Measurements from ENCODE around the gene KRTAP1-4.
"Not testable (repeated sequence)": the region's sequence is repeated elsewhere in the genome, so short reads cannot be mapped to it uniquely, and the experiment has no call there.

The KRTAP1-4 gene

DNA sequence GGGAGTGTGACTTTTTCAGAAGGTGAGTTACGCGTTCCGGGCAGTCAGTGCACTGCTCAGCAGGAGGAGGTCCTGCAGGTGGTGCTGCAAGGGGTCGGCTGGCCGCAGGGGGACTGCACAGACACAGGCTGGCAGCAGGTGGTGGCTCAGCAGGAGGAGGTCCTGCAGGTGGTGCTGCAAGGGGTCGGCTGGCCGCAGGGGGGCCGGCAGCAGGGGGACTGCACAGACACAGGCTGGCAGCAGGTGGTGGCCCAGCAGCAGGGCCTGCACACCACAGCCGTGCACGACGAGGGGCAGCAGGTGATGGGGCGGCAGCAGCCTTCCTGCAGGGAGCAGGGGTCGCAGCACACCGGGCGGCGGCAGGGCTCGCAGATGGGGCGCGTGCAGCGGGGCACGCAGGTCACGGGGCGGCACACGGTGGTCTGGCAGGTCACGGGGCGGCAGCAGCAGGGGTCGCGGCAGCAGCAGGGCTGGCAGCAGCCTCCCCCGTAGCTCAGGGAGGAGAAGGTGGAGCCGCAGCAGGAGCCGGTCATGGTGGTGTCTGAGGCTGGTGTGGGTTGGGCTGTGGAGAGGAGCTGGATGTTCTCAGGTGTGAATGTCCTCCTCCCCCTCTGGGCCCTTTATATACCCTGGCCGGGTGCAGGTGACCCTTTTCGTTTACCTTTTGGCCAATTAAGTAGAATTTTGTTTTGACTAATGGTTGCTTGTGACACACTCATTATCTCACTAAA lies 16.9 kb upstream of the KRTAP1-4 start, which contains the start of gene KRTAP2-1:
Gene KRTAP2-1 (minus strand): TSS at position 582 of the 731 bp plus-strand sequence. CDS start 49 bp downstream, at position 533.
- not testable (repeated sequence) for DNase-seq

DNA sequence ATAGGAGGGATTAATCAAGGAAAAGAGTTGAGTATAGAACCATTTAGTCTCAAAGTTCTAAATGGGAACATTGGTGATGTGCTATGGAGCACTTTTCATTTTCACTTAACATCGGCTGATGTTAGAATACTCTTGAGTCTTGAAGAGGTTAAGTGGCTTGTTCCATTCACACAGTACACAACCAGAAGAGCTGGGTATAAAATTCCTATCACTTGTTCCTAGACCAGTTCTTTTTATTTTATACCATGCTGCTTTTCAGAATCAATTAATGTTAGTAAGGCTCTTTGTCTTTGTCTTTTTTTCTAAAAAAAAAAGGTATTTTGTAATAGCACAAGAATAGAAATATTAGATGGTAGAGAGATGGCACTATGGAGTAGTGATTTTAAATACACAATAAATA lies 13.0 kb upstream of the KRTAP1-4 start:
- no peak for DNase-seq

DNA sequence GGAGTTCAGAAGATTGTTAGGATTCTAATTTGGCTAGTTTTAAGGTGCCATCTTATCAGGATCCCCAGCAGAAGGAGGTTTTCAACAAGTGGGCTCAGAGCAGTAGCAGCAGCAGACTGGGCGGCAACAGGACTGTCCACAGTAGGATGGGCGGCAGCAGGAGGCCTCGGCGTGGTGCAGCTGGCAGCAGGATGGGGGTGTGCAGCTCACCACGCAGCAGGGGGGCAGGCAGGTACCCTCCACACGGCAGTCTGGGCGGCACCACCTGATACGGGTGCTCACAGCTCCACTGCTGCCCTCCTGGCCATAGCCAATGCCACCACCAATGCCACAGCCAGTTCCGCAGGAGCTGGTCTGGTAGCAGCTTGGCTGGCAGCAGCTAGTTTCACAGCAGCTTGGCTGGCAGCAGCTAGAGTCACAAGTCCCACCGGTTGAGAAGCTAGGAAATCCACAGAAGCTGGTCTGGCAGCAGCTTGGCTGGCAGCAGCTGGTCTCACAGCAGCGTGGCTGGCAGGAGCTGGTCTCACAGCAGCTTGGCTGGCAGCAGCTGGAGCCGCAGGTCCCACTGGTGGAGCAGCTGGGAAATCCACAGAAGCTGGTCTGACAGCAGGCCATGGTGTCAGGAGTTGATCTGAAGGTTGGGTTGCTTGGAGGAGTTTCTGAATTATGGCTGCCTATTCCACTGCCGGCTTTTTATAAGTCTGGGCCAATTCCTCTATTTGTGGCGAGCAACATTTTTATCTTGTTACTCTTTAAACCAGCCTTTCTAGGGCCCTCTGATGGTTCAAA lies 11.0 kb upstream of the KRTAP1-4 start, which contains the start of gene KRTAP1-1:
Gene KRTAP1-1 (minus strand): TSS at position 668 of the 789 bp plus-strand sequence. CDS start 53 bp downstream, at position 615.
- DNase-seq = not testable (repeated sequence)

GRCh38 chr17:41037853-41038350 lies 7.9 kb upstream of the KRTAP1-4 start:
- DNase-seq = no peak

DNA sequence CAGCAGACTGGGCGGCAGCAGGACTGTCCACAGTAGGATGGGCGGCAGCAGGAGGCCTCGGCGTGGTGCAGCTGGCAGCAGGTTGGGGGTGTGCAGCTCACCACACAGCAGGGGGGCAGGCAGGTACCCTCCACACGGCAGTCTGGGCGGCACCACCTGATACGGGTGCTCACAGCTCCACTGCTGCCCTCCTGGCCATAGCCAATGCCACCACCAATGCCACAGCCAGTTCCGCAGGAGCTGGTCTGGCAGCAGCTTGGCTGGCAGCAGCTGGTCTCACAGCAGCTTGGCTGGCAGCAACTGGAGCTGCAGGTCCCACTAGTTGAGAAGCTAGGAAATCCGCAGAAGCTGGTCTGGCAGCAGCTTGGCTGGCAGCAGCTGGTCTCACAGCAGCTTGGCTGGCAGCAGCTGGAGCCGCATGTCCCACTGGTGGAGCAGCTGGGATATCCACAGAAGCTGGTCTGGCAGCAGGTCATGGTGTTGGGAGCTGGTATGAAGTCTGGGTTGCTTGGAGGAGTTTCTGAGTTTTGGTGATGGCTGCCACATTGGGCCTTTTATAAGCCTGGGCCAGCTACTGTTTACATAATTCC lies 4.4 kb upstream of the KRTAP1-4 start, which contains the start of gene KRTAP1-3:
Gene KRTAP1-3 (minus strand): TSS at position 529 of the 590 bp plus-strand sequence. CDS start 53 bp downstream, at position 476.
- DNase-seq = not testable (repeated sequence)

DNA sequence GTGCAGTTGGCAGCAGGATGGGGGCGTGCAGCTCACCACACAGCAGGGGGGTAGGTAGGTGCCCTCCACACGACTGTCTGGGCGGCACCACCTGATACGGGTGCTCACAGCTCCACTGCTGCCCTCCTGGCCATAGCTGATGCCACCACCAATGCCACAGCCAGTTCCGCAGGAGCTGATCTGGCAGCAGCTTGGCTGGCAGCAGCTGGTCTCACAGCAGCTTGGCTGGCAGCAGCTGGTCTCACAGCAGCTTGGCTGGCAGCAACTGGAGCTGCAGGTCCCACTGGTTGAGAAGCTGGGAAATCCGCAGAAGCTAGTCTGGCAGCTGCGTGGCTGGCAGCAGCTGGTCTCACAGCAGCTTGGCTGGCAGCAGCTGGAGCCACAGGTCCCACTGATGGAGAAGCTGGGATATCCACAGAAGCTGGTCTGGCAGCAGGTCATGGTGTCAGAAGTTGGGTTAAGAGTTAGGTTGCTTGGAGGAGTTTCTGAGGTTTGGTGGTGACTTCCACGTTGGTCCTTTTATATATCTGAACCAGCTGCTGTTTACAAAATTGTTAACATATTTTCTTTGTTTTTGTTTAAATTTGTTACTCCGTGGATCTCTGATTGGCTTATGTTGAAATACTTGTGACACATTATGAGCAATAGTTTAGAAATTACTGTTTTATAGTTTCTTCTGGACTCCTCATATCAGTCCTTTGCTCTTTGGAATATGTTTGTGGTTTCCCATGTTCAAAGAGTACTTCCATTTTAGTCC lies 3.1 kb downstream of the KRTAP1-4 start, which contains the start of gene KRTAP1-5:
Gene KRTAP1-5 (minus strand): TSS at position 494 of the 757 bp plus-strand sequence. CDS start 53 bp downstream, at position 441.
- DNase-seq = no peak

DNA sequence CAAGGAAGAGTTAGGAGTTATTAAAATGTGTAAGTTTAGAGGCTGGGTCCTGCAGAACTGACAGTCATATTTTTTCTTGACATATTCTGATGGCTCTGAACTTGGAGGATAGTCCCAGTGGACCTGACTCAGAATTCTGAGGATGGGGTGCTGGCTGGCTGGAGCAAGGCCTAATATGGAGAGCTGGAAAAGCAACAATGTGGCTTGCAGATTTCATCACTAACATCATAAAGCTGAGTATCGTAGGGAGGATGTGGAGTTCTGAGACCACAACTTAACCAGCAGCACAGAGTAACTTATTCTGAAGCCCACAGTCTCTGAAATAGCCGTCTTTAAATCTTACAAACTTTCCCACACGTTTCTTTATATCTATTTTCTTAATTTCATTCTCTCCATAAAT lies 5.3 kb downstream of the KRTAP1-4 start:
- no peak for DNase-seq

- DNase-seq = no peak
Measured at GRCh38 chr17:41020336-41020735, 9.7 kb downstream of the KRTAP1-4 start.

GRCh38 chr17:41019415-41019814 lies 10.6 kb downstream of the KRTAP1-4 start:
- DNase-seq = no peak

GRCh38 chr17:41018541-41018940 lies 11.5 kb downstream of the KRTAP1-4 start:
- DNase-seq = no peak

DNA sequence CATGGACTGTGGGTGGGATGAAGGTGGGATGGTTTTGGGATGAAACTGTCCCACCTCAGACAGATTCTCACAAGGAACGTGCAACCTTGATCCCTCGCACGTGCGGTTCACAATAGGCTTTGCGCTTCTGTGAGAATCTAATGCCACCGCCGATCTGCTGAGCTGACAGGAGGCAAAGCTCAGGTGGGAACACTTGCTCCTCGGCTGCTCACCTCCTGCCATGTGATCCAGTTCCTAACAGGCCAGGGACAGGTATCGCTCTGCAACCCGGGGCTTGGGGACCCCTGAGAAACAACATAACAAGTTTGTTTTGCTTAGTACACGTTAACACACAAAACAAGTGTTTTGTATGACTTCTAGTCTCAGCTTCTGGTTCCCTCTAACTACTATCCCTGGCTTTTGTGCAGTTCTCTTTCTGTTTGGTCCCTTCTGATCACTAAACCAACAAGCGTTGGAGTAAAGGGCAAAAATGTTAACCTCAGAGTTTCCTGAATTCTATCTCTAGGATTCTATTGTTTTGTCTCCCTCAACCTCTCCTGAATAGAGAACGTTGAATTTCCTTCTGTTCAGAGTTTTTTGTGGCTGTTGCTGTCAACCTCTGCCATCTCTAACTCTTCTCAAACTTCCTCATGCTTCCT lies 13.3 kb downstream of the KRTAP1-4 start:
- no peak for DNase-seq

DNA sequence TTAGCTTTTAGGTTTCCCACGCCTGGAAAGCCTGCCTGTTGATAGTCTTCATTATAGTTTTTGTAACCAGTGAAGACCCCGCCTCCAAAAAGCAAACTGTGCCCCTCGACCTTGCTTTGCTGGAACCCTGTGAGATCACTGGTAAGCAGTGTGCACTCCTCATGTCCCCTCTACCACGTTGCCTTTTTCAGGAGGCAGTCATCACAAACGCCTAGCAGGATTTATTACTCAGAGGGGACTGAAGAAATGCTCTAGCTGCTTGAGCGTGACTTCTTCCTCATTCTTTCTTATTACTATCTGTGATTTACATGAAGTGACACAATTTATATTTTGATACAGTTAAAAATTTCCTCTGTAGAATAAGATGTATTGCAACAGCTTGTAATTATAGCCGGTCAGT lies 14.5 kb downstream of the KRTAP1-4 start:
- DNase-seq = no peak

- no peak for DNase-seq
Measured at GRCh38 chr17:41013606-41014005, 16.4 kb downstream of the KRTAP1-4 start.

DNA sequence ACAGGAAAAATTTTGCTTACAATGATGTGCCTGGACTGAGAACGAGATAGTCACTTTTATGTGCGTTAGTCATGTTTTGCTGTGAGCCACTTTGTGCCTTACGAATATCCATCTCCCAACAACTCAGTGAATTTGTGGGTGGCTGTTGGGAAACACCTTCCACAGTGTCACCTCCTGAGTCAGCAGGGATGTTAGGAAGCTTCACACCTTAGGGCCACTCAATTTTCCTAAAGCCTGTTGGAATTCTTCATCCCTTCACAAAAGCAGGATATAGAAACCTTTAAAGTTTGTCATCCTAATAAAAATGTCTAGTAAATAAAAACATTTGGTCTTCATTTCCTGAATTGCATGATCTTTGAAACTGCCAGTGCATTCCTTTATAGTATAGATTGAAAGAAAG lies 16.8 kb downstream of the KRTAP1-4 start:
- no peak for DNase-seq

DNA sequence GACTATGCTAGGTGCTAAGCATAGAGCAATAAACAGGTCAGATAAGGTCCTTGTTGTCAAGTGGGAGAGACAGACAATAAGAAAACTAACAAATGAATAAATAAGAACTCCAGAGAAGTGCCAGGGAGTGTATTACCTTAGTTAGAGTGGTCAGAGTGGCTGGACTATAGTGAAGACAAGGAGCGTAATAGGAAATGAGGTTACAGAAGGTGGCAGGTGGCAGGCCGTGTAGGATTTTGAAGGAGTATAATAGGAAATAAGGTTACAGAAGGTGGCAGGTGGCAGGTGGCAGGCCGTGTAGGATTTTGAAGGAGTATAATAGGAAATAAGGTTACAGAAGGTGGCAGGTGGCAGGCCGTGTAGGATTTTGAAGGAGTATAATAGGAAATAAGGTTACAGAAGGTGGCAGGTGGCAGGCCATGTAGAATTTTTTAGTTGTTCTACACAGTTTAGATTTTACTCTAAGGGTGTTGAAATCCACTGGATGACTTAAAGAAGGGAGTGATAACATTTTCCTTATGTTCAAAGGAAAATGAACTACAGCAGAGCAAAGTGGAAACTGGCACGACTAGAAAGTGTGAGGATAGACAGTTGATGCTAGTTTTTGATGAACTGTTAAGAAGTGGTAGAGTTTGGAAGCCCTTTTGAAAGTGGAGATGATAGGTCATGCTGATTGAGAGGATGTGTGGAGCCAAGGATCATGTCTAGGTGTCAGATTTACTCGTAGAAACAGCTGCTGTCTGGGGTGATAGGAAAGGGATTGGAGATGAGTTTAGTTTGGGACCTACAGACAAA lies 17.5 kb downstream of the KRTAP1-4 start:
- no peak for DNase-seq

GRCh38 chr17:41010441-41010840 lies 19.6 kb downstream of the KRTAP1-4 start:
- DNase-seq = no peak

DNA sequence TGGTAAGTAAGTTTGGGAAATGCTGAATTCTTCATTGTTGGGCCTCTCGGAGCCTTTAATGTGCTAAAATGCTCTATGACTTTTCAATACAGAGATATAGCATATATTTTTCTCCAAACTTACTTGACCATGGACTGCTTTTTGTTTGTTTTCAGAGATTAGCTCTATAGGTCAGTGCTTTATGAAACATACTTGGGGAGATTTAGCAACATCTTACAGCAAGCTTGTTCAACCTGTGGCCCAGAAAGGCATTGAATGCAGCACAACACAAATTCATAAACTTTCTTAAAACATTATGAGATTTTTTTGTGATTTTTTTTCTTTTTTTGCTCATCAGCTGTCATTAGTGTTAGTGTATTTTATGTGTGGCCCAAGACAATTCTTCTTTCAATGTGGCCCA lies 20.1 kb downstream of the KRTAP1-4 start:
- no peak for DNase-seq

GRCh38 chr17:41009301-41009760 lies 20.7 kb downstream of the KRTAP1-4 start:
- no peak for DNase-seq

DNA sequence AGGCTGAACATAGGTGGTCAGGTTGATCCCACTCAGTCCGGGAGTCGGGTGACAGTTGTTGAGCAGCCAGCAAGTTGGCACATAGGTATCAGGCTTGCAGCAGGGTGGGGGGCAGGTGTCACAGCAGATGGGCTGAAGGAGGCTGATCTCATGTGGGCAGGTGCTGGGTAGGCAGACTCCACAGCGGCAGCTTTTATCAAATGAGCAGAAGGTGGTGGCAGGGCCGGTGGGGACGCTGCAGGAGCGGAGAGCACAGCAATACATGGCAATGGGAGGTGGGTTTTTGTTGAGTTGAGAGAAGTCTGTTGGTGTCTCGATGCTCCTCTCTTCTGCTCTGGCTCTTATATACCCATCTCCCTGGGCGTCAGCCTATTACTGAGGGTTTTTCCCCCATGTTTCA lies 21.2 kb downstream of the KRTAP1-4 start, which contains the start of gene KRTAP3-1:
Gene KRTAP3-1 (minus strand): TSS at position 318 of the 400 bp plus-strand sequence. CDS start 54 bp downstream, at position 264.
- no peak for DNase-seq

GRCh38 chr17:41004397-41004796 lies 25.6 kb downstream of the KRTAP1-4 start:
- no peak for DNase-seq

- DNase-seq = no peak
Measured at GRCh38 chr17:41003926-41004325, 26.1 kb downstream of the KRTAP1-4 start.
